PC-9 (cell line): ENCODE results near the gene ATXN7. TPM values are rescaled to one million over a fixed set of nuclear protein-coding genes. Genes with fewer than 3 reads are reported as not detected.

Source experiments
- BruUV-seq: library from RNA; stranded (reverse); fragments of 400-500 nt; replicated peaks from 2 replicates; lab custom pipeline; 2021; lab: Mats Ljungman, UMichigan
- CTCF ChIA-PET: fragments of 300-600 bp; sonication (Branson Sonifier 250); formaldehyde crosslinking; loops from one replicate; lab custom pipeline; 2022; ENCODE audit warnings: antibody characterized with exemption; lab: Charles Lee
- POLR2A ChIA-PET: fragments of 300-600 bp; sonication (Branson Sonifier 250); formaldehyde crosslinking; loops from one replicate; lab custom pipeline; 2022; ENCODE audit warnings: antibody characterized with exemption; ENCODE audit not compliant: unreplicated experiment; lab: Charles Lee
- DNase-seq, 2 experiments: peaks; one replicate each; pipeline versions ENCODE4 v3.0.0 to v3.0.0-alpha.2; 2015 to 2022; ENCODE audit warnings: mixed read lengths in 1 of 2
- H2AFZ ChIP-seq: fragments of 200-600 bp; sonication (generic); 2 replicates; pipeline ENCODE4 v1.8.1; 2017; ENCODE audit warnings: antibody characterized with exemption
- H3F3A ChIP-seq: fragments of 200-600 bp; sonication (generic); 2 replicates; pipeline ENCODE4 v1.8.1; 2017; ENCODE audit warnings: antibody characterized with exemption, mild to moderate bottlenecking, low read depth; ENCODE audit not compliant: insufficient read depth
- H3K27ac ChIP-seq: fragments of 200-600 bp; sonication (generic); 2 replicates; pipeline ENCODE4 v1.6.1; 2016; ENCODE audit warnings: mixed run types
- H3K27me3 ChIP-seq: fragments of 200-600 bp; sonication (generic); 2 replicates; pipeline ENCODE4 v1.6.1; 2016; ENCODE audit warnings: low read depth, mixed run types; ENCODE audit not compliant: insufficient read depth
- H3K36me3 ChIP-seq: fragments of 200-600 bp; sonication (generic); 2 replicates; pipeline ENCODE4 v1.6.1; 2016; ENCODE audit warnings: low read depth, mixed run types
- H3K4me1 ChIP-seq: fragments of 200-600 bp; sonication (generic); replicated peaks from 2 replicates; pipeline ENCODE4 v1.6.1; 2016; ENCODE audit warnings: mixed run types; ENCODE audit not compliant: insufficient read depth
- H3K4me2 ChIP-seq: fragments of 200-600 bp; sonication (generic); 2 replicates; pipeline ENCODE4 v1.6.1; 2017; ENCODE audit warnings: mixed run types
- H3K4me3 ChIP-seq: fragments of 200-600 bp; sonication (generic); 2 replicates; pipeline ENCODE4 v1.6.1; 2016; ENCODE audit warnings: mixed run types
- H3K79me2 ChIP-seq: fragments of 200-600 bp; sonication (generic); 2 replicates; pipeline ENCODE4 v1.6.1; 2017; ENCODE audit warnings: low read depth, mixed run types
- H3K9me2 ChIP-seq: fragments of 200-600 bp; sonication (generic); 2 replicates; pipeline ENCODE4 v1.8.1; 2017; ENCODE audit warnings: mild to moderate bottlenecking; ENCODE audit not compliant: insufficient read depth
- H3K9me3 ChIP-seq: fragments of 200-600 bp; sonication (generic); 2 replicates; pipeline ENCODE4 v1.8.1; 2016; ENCODE audit warnings: low read depth; ENCODE audit not compliant: insufficient read depth
- H4K20me1 ChIP-seq: fragments of 200-600 bp; sonication (generic); 2 replicates; pipeline ENCODE4 v1.8.1; 2017; ENCODE audit not compliant: insufficient read depth
- EZH2 ChIP-seq: fragments of 200-600 bp; sonication (generic); IDR thresholded peaks from 2 replicates; pipeline ENCODE4 v1.8.0; 2017; ENCODE audit warnings: antibody characterized with exemption, low read depth
- intact Hi-C: fragments of 100-400 bp; cut with micrococcal nuclease; formaldehyde crosslinking; loops from one replicate; pipeline ENCODE4 v1.10.0; 2022; ENCODE audit not compliant: unreplicated experiment
- total RNA-seq: library from RNA; stranded (reverse); gene quantifications from 2 replicates; pipeline ENCODE4 v1.2.3, GENCODE V29; 2021
- TF ChIP-seq, protein P1 (sequence below): fragments of 200-600 bp; sonication (generic); conservative IDR thresholded peaks from 2 replicates; pipeline ENCODE4 v1.6.1; 2017; ENCODE audit warnings: mixed run types, antibody characterized with exemption, mild to moderate bottlenecking, moderate library complexity

ATXN7 gene
- total RNA-seq, 1 experiment from 2014 or later, result 27.7 TPM

DNA sequence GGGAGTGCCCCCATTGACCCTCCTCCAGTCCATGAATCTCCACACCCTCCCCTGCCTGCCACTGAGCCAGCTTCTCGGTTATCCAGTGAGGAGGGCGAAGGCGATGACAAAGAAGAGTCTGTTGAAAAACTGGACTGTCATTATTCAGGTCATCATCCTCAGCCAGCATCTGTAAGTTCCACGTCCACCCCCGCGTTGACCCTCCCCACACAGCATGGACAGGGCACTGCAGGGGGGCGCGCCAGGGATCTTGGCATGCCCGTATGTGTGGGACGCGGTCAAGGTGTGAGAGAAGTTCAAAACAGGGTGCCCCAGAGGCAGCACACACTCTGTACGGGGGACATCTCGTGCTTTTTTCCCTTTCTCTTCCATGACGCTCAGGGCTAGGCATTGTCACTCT, 126.5 kb downstream of the ATXN7 start:
- H2AFZ ChIP-seq, result no peak overlapping the region
- TF ChIP-seq, protein P1, sequence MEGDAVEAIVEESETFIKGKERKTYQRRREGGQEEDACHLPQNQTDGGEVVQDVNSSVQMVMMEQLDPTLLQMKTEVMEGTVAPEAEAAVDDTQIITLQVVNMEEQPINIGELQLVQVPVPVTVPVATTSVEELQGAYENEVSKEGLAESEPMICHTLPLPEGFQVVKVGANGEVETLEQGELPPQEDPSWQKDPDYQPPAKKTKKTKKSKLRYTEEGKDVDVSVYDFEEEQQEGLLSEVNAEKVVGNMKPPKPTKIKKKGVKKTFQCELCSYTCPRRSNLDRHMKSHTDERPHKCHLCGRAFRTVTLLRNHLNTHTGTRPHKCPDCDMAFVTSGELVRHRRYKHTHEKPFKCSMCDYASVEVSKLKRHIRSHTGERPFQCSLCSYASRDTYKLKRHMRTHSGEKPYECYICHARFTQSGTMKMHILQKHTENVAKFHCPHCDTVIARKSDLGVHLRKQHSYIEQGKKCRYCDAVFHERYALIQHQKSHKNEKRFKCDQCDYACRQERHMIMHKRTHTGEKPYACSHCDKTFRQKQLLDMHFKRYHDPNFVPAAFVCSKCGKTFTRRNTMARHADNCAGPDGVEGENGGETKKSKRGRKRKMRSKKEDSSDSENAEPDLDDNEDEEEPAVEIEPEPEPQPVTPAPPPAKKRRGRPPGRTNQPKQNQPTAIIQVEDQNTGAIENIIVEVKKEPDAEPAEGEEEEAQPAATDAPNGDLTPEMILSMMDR, result no peak
- no peak for TF ChIP-seq EZH2
- no peaks in the 10 kb centered on the region for H3K9me3 ChIP-seq
- peaks cover 3% of the 10 kb centered on the region; the same call in 1 of the 2 replicates for H3K36me3 ChIP-seq
- H4K20me1 ChIP-seq, result no peaks in the 10 kb centered on the region
- no peaks in the 10 kb centered on the region for H3F3A ChIP-seq
- CTCF ChIA-PET, result no interaction called here
- no peaks in the 10 kb centered on the region for H3K4me1 ChIP-seq
- no peaks in the 10 kb centered on the region for H3K27me3 ChIP-seq
- no TSS peak for BruUV-seq
- H3K4me2 ChIP-seq, result no peak overlapping the region
- intact Hi-C loops, result loop anchor here (5.0 kb wide), 1 partner anchor 173 kb away; the partner anchor contains the start of gene C3orf49
- no peak for DNase-seq
- H3K27ac ChIP-seq, result no peak overlapping the region
- H3K4me3 ChIP-seq, result no peak overlapping the region
- POLR2A ChIA-PET, result interaction anchor here (0.6 kb wide), 2 partner anchors 32 to 412 kb away, joined by 3 read pairs; no protein-coding TSS in a partner anchor
- H3K79me2 ChIP-seq, result no peaks in the 10 kb centered on the region
- H3K9me2 ChIP-seq, result no peaks in the 10 kb centered on the region

DNA sequence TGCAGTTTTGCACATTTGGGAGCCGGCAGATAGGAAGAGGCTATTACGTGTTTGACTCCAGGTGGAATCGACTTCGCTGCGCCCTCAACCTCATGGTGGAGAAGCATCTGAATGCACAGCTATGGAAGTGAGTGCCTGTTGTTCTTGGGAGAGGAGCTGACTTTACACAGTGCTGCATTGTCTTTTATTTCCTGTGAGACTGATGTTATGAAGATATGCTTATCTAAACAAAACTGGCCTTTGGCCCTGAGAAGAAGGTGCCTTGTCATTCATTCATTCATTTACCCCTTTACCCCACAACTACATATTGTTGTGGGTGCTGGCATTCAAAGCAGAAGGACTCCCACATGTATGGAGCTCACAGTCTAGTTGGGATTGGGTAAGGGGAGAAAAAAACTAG, 127.1 kb downstream of the ATXN7 start:
- Histone ChIP-seq H2AFZ (no peak overlapping the region), H3K9me2 (no peaks in the 10 kb centered on the region), H3K27me3 (no peaks in the 10 kb centered on the region), H3K79me2 (no peaks in the 10 kb centered on the region), H3K4me2 (no peak overlapping the region), H3K4me1 (no peaks in the 10 kb centered on the region), H3K27ac (no peak overlapping the region), H3K36me3 (peaks cover 1% of the 10 kb centered on the region; the same call in 1 of the 2 replicates), H3K4me3 (no peak overlapping the region), H3F3A (no peaks in the 10 kb centered on the region), H4K20me1 (no peaks in the 10 kb centered on the region), H3K9me3 (no peaks in the 10 kb centered on the region)
- TF ChIP-seq, protein P1, result no peak
- no peak for TF ChIP-seq EZH2
- ChIA-PET CTCF (no interaction called here), POLR2A (interaction anchor here (0.6 kb wide), 2 partner anchors 33 to 412 kb away, joined by 3 read pairs; no protein-coding TSS in a partner anchor)
- intact Hi-C loops, result loop anchor here (5.0 kb wide), 1 partner anchor 173 kb away; the partner anchor contains the start of gene C3orf49
- no TSS peak for BruUV-seq
- DNase-seq, result no peak

DNA sequence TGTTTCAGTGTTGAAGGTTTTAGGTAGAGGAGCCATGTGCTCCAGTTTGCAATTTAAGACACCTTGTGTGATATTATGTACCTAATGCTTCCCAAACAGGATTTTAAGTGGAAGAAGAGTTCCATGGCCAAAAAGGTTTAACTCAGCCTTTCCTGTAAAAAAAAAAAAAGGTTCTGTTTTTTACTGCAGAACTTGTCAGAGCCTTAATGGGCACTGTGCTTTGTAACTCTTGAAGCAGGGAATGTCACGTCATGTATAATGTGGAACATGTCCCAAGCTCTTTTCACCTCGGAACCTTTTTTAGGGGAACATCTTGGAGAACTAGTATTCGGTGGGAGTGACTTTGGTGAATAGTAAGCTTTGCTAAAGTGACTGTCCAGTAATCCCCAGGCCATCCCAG, 128.0 kb downstream of the ATXN7 start:
- H3K4me3 ChIP-seq, result no peak overlapping the region
- no TSS peak for BruUV-seq
- intact Hi-C loops, result loop anchor here (2.0 to 5.0 kb wide), 2 partner anchors 31 to 174 kb away; partner anchors contain the start of gene C3orf49
- DNase-seq, result no peak
- no peaks in the 10 kb centered on the region for H4K20me1 ChIP-seq
- H3F3A ChIP-seq, result no peaks in the 10 kb centered on the region
- H3K4me2 ChIP-seq, result no peak overlapping the region
- no peak overlapping the region for H3K27ac ChIP-seq
- POLR2A ChIA-PET, result no interaction called here
- CTCF ChIA-PET, result no interaction called here
- H3K36me3 ChIP-seq, result no peaks in the 10 kb centered on the region
- H3K27me3 ChIP-seq, result no peaks in the 10 kb centered on the region
- H2AFZ ChIP-seq, result no peak overlapping the region
- no peaks in the 10 kb centered on the region for H3K79me2 ChIP-seq
- H3K4me1 ChIP-seq, result no peaks in the 10 kb centered on the region
- no peaks in the 10 kb centered on the region for H3K9me2 ChIP-seq
- no peaks in the 10 kb centered on the region for H3K9me3 ChIP-seq
- TF ChIP-seq EZH2, result no peak
- TF ChIP-seq, protein P1, result no peak
